Mesenchymal stem cell (in vitro differentiated cells and primary cell): ENCODE results near the gene UBAC2.

Experiments used
- DNase-seq: peaks from one replicate; pipeline ENCODE4 v3.0.0-alpha.2; 2013
- H2AFZ ChIP-seq: one replicate; pipeline ENCODE4 v1.6.1; 2013; ENCODE audit warnings: low read depth, mild to moderate bottlenecking, control low read depth, inconsistent platforms, low read length, moderate library complexity
- H2AK5ac ChIP-seq: 2 replicates; pipeline ENCODE4 v1.6.1; 2013; ENCODE audit warnings: low read length, moderate library complexity, mild to moderate bottlenecking, inconsistent platforms; ENCODE audit not compliant: severe bottlenecking
- H2BK120ac ChIP-seq: one replicate; pipeline ENCODE4 v1.6.1; 2013; ENCODE audit warnings: low read depth, mild to moderate bottlenecking, inconsistent platforms, low read length, moderate library complexity
- H2BK12ac ChIP-seq, 2 experiments: one replicate each; pipeline ENCODE4 v1.6.1; 2013; ENCODE audit warnings: inconsistent platforms in 2 of 2, low read length in 2 of 2, mild to moderate bottlenecking in 2 of 2, moderate library complexity in 2 of 2, control low read depth in 1 of 2
- H2BK15ac ChIP-seq: one replicate; pipeline ENCODE4 v1.6.1; 2013; ENCODE audit warnings: mild to moderate bottlenecking, low read depth, inconsistent platforms; ENCODE audit not compliant: poor library complexity, severe bottlenecking
- H2BK5ac ChIP-seq: 2 replicates; pipeline ENCODE4 v1.6.1; 2013; ENCODE audit warnings: low read depth, mild to moderate bottlenecking, low read length, control low read depth, inconsistent platforms; ENCODE audit not compliant: poor library complexity, severe bottlenecking
- H3K14ac ChIP-seq, 2 experiments: one replicate each; pipeline ENCODE4 v1.6.1; 2013; ENCODE audit warnings: inconsistent platforms in 2 of 2, low read length in 2 of 2, control low read depth in 1 of 2, mild to moderate bottlenecking in 1 of 2, moderate library complexity in 1 of 2
- H3K18ac ChIP-seq, 2 experiments: one replicate each; pipeline ENCODE4 v1.6.1; 2013; ENCODE audit warnings: inconsistent platforms in 2 of 2, low read length in 2 of 2, control low read depth in 1 of 2, low read depth in 1 of 2, mild to moderate bottlenecking in 1 of 2
- H3K23ac ChIP-seq, 2 experiments: one replicate each; pipeline ENCODE4 v1.6.1; 2013; ENCODE audit warnings: inconsistent platforms in 2 of 2, low read length in 2 of 2, mild to moderate bottlenecking in 2 of 2, moderate library complexity in 2 of 2, control low read depth in 1 of 2
- H3K27ac ChIP-seq: 2 replicates; pipeline ENCODE4 v1.5.1; 2013; ENCODE audit warnings: mild to moderate bottlenecking, moderate library complexity, low read length, control low read depth, inconsistent platforms; ENCODE audit not compliant: poor library complexity, severe bottlenecking
- H3K27me3 ChIP-seq, 2 experiments: 2 replicates each; pipeline versions ENCODE4 v1.6.1 to v1.7.0; 2013; ENCODE audit warnings: low read length in 2 of 2, mild to moderate bottlenecking in 2 of 2, moderate library complexity in 2 of 2, control low read depth in 1 of 2, inconsistent platforms in 1 of 2; ENCODE audit not compliant: control insufficient read depth in 1 of 2, insufficient read depth in 1 of 2
- H3K36me3 ChIP-seq, 2 experiments: 2 replicates each; pipeline versions ENCODE4 v1.6.1 to v1.7.0; 2013; ENCODE audit warnings: low read length in 2 of 2, control low read depth in 1 of 2, inconsistent platforms in 1 of 2, low read depth in 1 of 2, mild to moderate bottlenecking in 1 of 2; ENCODE audit not compliant: insufficient read depth in 2 of 2, control insufficient read depth in 1 of 2
- H3K4ac ChIP-seq, 2 experiments: one replicate each; pipeline ENCODE4 v1.6.1; 2013; ENCODE audit warnings: inconsistent platforms in 2 of 2, low read length in 2 of 2, mild to moderate bottlenecking in 2 of 2, moderate library complexity in 2 of 2, control low read depth in 1 of 2, low read depth in 1 of 2
- H3K4me1 ChIP-seq: 2 replicates; pipeline ENCODE4 v1.6.1; 2013; ENCODE audit warnings: low read depth, low read length, control low read depth; ENCODE audit not compliant: control insufficient read depth, insufficient read depth
- H3K4me2 ChIP-seq: 2 replicates; pipeline ENCODE4 v1.6.1; 2013; ENCODE audit warnings: low read length, mild to moderate bottlenecking, inconsistent platforms; ENCODE audit not compliant: poor library complexity, severe bottlenecking
- H3K4me3 ChIP-seq, 2 experiments: 2 replicates each; pipeline versions ENCODE4 v1.5.1 to v1.7.0; 2013; ENCODE audit warnings: low read length in 2 of 2, mild to moderate bottlenecking in 2 of 2, control low read depth in 1 of 2, low read depth in 1 of 2; ENCODE audit not compliant: insufficient read depth in 1 of 2
- H3K79me1 ChIP-seq: replicated peaks from 2 replicates; pipeline ENCODE4 v1.6.1; 2013; ENCODE audit warnings: mild to moderate bottlenecking, control low read depth, low read length, inconsistent platforms; ENCODE audit not compliant: poor library complexity, severe bottlenecking
- H3K9ac ChIP-seq: 2 replicates; pipeline ENCODE4 v1.7.0; 2013; ENCODE audit warnings: mild to moderate bottlenecking, low read length, moderate library complexity
- H3K9me3 ChIP-seq: 2 replicates; pipeline ENCODE4 v1.7.0; 2013; ENCODE audit warnings: mild to moderate bottlenecking, low read length; ENCODE audit not compliant: control insufficient read depth
- H4K8ac ChIP-seq: one replicate; pipeline ENCODE4 v1.6.1; 2013; ENCODE audit warnings: inconsistent platforms, mild to moderate bottlenecking, low read length, moderate library complexity
- H4K91ac ChIP-seq: one replicate; pipeline ENCODE4 v1.6.1; 2013; ENCODE audit warnings: mild to moderate bottlenecking, low read length, inconsistent platforms
- WGBS: methylation state at CpG from one replicate; pipeline ENCODE4 v1.1.7; 2013; ENCODE audit warnings: mixed read lengths; 5-methylcytosine and 5-hydroxymethylcytosine counted together

UBAC2 gene

GRCh38 chr13:99268822-99269221 is 68.2 kb downstream of the UBAC2 start:
- no peak for DNase-seq
- Histone ChIP-seq H3K4ac (no peak overlapping the region), H3K4me3 (no peak overlapping the region), H3K4me2 (no peak overlapping the region), H3K14ac (no peak overlapping the region), H2BK12ac (no peak overlapping the region), H2BK15ac (no peak overlapping the region), H3K27ac (no peak overlapping the region), H3K27me3 (no peaks in the 10 kb centered on the region), H3K79me1 (peaks cover 38% of the 10 kb centered on the region), H3K23ac (no peak overlapping the region), H2BK5ac (no peak overlapping the region), H2AFZ (no peak overlapping the region), H3K9me3 (peaks cover 5% of the 10 kb centered on the region), H3K4me1 (no peaks in the 10 kb centered on the region), H4K91ac (no peak overlapping the region), H4K8ac (no peak overlapping the region), H3K18ac (no peak overlapping the region), H3K9ac (peak overlapping the region; percentile 19), H3K36me3 (peaks cover 0 to 8% of the 10 kb centered on the region in 2 experiments), H2AK5ac (no peak overlapping the region), H2BK120ac (no peak overlapping the region)
- 94% methylated on average over 3 of the region's 3 CpGs for WGBS

DNA sequence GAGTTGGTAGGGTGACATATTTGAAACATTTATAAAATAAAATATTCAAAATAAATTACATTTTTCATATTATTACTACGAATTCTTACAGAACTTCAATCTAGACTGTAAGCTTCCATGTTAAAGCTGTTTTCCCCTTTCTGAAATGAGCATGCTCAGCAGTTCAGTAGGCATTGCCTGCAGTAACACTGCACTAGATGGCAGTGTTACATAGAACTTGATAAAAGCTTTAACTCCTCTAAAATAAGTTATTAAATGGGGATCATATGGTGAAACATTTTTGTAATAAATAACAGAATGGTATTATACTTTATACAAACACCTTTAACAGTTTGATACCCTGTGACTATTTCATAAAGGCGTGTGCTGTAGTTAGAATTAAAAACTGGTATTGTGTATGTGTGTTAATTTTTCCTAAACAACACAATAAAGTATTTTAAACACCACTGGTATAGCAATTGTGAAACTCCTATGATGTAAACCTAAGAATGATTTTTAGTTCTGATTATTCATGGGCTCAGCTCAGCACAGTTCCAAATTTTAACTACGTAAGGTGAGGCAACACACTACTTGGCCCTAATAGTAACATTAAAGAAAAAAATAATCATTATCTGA is 69.1 kb downstream of the UBAC2 start:
- H2BK15ac ChIP-seq = no peak overlapping the region
- no peak overlapping the region for H2BK120ac ChIP-seq
- H3K36me3 ChIP-seq = peaks cover 0 to 8% of the 10 kb centered on the region in 2 experiments
- H3K27me3 ChIP-seq = no peaks in the 10 kb centered on the region
- no peak overlapping the region for H3K4ac ChIP-seq
- no peak overlapping the region for H2BK12ac ChIP-seq
- no peak overlapping the region for H2AFZ ChIP-seq
- WGBS = 83% methylated on average over 1 of the region's 3 CpGs
- H3K9me3 ChIP-seq = peaks cover 5% of the 10 kb centered on the region
- H3K4me3 ChIP-seq = no peak overlapping the region
- peaks cover 35% of the 10 kb centered on the region for H3K79me1 ChIP-seq
- no peak overlapping the region for H3K23ac ChIP-seq
- H4K91ac ChIP-seq = no peak overlapping the region
- DNase-seq = peak; percentile 75
- peak overlapping the region; percentile 21 for H3K9ac ChIP-seq
- no peak overlapping the region for H2BK5ac ChIP-seq
- no peak overlapping the region for H3K4me2 ChIP-seq
- H3K27ac ChIP-seq = no peak overlapping the region
- H4K8ac ChIP-seq = no peak overlapping the region
- H3K14ac ChIP-seq = no peak overlapping the region
- H3K18ac ChIP-seq = no peak overlapping the region
- no peaks in the 10 kb centered on the region for H3K4me1 ChIP-seq
- H2AK5ac ChIP-seq = no peak overlapping the region

DNA sequence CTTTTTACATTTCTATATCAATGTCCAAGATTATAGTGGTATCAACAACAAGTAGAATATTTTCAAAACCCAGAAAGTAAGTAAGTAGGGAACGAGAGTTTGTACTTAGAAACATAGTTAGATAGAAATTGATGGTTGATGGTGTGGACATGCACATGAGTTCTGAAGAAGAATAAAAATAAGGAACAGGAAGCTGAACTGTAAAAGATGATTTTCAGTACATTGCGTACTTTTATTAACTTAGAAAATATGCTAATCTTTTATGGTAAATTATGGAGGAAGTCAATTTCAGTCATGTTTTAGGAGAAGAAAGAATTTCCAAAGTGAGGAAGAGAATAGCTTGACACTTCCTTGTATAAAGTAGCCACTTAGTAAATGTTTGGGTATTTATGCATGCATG is 69.9 kb downstream of the UBAC2 start:
- Histone ChIP-seq H3K18ac (no peak overlapping the region), H3K4me1 (no peaks in the 10 kb centered on the region), H3K4me3 (no peak overlapping the region), H3K9me3 (peaks cover 5% of the 10 kb centered on the region), H4K8ac (no peak overlapping the region), H3K9ac (peak overlapping the region; percentile 21), H2BK12ac (no peak overlapping the region), H2AFZ (no peak overlapping the region), H2BK15ac (no peak overlapping the region), H3K23ac (no peak overlapping the region), H2BK120ac (no peak overlapping the region), H3K27ac (no peak overlapping the region), H3K79me1 (peaks cover 33% of the 10 kb centered on the region), H3K27me3 (no peaks in the 10 kb centered on the region), H2AK5ac (no peak overlapping the region), H3K4me2 (no peak overlapping the region), H4K91ac (no peak overlapping the region), H3K14ac (no peak overlapping the region), H2BK5ac (no peak overlapping the region), H3K4ac (no peak overlapping the region), H3K36me3 (peaks cover 0 to 8% of the 10 kb centered on the region in 2 experiments)
- WGBS = 95% methylated on average over 2 of the region's 2 CpGs
- DNase-seq = no peak

- no peak overlapping the region for H3K23ac ChIP-seq
- H3K79me1 ChIP-seq = peaks cover 39% of the 10 kb centered on the region
- no peak for DNase-seq
- H3K18ac ChIP-seq = no peak overlapping the region
- no peak overlapping the region for H2AK5ac ChIP-seq
- no peak overlapping the region for H3K14ac ChIP-seq
- H2BK12ac ChIP-seq = no peak overlapping the region
- no peak overlapping the region for H3K4me2 ChIP-seq
- WGBS = 98% methylated on average over 2 of the region's 3 CpGs
- peaks cover 0 to 10% of the 10 kb centered on the region in 2 experiments for H3K36me3 ChIP-seq
- H3K4ac ChIP-seq = no peak overlapping the region
- no peak overlapping the region for H2AFZ ChIP-seq
- no peak overlapping the region for H3K27ac ChIP-seq
- H3K27me3 ChIP-seq = no peaks in the 10 kb centered on the region
- H3K9ac ChIP-seq = no peak overlapping the region
- H3K4me3 ChIP-seq = no peak overlapping the region
- peaks cover 5% of the 10 kb centered on the region for H3K9me3 ChIP-seq
- H2BK15ac ChIP-seq = no peak overlapping the region
- no peak overlapping the region for H4K91ac ChIP-seq
- no peak overlapping the region for H2BK5ac ChIP-seq
- no peak overlapping the region for H2BK120ac ChIP-seq
- H4K8ac ChIP-seq = no peak overlapping the region
- H3K4me1 ChIP-seq = no peaks in the 10 kb centered on the region
Observed at GRCh38 chr13:99271249-99271648, 70.6 kb downstream of the UBAC2 start.
